ENCODE data around the gene GFI1B.
"Not testable (repeated sequence)": the region's sequence is repeated elsewhere in the genome, so short reads cannot be mapped to it uniquely, and the experiment has no call there.

GFI1B gene

DNA sequence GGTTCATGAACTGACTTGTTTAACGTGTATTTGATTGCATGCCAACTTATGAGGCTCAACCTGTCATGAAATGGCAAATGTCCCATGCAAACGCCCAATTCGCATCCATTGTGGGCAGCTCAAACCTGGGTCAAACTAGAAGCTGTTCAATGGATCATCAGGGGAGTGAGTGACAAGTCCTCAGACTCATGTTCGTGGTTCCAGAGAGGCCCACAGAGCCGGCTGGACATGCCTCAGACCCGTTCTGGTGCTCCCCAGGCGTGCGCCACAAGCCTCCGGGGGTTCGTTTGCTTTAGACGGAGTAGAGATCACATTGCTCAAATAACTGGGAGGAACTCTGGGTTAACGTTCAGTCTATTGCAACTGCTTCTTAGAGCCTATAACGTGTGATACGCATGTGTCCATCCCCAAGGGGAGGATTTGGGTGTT is 15.0 kb downstream of the GFI1B start:
- no peak for DNase-seq

DNA sequence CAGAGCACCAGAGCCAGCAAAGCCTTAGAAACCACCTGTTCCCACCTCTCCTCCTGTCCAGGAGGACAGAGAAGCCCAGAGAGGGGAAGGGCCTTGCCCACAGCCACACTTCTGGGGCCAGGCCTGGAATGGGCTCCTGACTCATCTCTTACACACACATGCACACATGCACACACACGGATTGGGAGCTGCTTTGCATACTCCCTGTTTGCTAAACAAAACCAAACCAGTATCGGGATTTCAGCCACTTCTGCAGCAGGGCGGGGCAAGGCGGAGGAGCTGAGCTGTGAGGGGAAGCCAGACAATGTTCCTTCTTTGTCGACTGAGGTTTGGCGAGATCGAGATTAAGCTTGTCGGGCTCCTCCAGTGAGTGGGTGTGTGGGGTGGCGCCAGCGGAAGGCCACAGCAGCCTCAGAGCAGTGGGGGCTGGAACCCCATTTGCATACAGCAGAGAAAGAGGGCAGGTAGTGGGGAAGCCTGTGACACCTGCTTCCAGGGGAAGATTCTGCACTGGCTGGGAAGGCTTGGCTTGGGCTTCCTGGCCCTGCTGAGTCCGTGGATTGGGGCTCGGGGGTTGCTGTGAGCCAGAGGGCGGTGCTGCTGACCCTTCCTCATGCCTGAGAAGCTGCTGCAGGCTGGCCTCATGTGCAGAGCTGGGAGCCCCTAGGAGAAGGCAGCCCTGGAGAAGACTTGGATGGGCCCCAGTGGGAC is 16.1 kb downstream of the GFI1B start:
- DNase-seq, result no peak

DNA sequence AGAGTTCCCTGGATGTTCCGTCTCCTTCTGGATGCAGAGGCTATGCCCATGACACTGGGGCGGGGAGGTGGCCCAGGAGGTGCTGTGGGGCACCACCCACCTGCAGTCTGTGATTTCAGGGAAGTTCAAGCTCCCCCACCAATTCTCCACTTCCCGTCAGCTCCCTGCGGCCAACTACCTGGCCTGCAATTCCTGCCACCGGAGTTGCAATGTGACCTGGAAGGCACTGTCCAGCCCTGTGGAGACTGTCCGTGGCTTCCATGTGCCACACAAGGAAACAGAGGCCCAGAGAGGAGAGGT is 16.6 kb downstream of the GFI1B start:
- DNase-seq, result no peak

DNA sequence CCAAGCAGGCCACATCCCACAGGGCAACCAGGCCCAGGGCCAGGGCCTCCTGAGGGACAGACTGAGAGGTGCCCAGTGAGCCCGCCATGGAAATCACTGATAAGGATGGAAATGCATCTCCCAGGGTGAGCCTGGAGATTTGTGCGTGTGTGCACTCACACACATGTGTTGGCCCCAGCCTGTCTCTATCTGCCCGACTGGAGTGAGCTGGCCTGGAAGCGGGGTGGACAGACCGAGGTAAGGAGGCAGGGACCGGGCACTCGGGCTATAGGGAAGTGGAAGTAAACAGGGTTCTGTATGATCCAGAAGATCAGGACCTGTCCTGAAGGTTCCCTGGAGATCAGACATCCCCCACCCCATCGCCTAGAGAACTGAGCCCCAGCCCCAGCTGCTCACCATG is 17.4 kb downstream of the GFI1B start:
- DNase-seq, result no peak

DNA sequence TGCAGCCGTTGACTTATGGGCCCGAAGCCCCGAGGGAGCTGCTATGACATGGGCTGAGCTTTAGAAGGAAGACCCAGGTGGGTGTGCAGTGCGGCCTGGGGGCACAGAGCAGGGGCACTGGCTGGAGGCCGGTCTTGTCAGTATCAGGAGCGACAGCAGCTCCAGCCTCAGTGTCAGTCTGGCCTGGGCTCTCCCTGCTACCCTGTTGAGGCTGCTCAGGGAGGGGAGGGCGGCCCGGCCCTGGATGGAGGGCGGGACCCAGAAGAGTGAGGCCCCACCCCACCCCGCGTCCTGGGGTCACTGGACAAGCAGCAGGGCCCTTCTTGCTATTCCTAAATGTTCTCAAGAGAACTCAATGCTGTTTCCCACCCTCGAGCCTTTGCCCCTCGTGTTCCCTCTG is 18.0 kb downstream of the GFI1B start:
- no peak for DNase-seq

DNA sequence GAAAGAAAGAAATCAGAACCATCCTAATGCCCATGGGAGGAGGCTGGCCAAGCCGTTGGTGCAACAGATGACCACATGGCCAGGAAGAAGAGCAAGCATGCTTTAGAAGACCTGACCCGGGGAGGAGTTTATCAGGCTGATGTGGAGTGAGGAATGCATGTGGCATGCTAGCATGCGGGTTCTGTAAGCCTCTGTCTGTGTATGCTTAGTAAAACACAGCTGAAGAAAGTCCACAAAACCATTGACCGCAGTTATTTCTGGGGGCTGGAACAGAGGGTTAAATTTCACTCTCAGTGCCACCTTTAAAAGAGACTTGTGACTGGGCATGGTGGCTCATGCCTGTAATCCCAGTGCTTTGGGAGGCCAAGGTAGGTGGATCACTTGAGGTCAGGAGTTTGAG is 19.1 kb downstream of the GFI1B start:
- no peak for DNase-seq

DNA sequence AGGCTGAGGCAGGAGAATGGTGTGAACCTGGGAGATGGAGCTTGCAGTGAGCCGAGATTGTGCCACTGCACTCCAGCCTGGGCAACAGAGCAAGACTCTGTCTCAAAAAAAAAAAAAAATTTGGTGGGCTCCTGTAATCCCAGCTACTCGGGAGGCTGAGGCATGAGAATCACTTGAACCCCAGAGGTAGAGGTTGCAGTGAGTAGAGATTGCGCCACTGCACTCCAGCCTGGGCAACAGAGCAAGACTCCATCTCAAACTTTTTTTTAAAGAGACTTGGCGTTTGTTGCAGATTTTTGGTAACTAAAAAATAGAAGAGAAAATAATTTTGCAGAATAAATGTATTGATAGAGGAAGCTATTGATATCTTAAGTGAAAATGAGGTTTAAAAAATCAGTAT is 19.7 kb downstream of the GFI1B start:
- DNase-seq, result not testable (repeated sequence)

DNA sequence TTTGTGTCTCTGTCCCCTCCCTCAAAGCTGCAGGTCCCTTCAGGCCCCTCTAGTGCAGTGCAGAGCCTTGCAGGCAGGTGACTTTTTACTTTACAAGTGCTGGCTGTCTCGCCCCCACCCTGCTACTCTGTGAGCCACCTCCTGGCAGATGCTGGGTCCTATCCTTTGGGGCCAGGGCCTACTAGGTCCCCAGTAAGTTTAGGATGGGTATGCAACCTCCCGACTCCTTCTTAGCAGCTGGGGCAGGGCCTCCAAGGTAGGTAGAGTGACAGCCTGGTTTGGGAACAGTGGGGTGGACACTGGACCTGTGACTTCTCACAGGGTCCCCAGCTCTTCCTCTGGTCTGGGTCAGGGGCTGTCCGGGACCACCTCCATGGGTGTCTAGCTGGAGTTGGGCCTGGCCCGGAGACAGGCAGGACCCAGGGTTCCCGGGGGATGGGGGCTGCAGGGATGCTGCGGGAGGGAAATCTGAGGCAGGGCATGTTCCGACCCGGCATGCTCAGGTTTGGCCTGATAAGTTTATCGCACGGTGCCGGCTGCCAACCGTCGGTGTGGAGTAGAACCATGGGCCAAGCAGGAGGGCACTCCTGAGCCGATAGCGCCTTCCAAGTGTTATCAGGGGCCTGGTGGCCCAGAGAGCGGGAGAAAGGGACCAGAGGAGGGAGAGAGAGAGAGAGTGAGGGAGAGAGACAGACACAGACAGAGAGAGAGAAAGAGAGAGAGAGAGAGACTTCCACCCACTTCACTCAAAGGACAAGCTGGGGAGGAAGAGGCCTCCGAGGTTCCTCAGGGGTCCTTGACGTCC is 20.5 kb downstream of the GFI1B start:
- no peak for DNase-seq

DNA sequence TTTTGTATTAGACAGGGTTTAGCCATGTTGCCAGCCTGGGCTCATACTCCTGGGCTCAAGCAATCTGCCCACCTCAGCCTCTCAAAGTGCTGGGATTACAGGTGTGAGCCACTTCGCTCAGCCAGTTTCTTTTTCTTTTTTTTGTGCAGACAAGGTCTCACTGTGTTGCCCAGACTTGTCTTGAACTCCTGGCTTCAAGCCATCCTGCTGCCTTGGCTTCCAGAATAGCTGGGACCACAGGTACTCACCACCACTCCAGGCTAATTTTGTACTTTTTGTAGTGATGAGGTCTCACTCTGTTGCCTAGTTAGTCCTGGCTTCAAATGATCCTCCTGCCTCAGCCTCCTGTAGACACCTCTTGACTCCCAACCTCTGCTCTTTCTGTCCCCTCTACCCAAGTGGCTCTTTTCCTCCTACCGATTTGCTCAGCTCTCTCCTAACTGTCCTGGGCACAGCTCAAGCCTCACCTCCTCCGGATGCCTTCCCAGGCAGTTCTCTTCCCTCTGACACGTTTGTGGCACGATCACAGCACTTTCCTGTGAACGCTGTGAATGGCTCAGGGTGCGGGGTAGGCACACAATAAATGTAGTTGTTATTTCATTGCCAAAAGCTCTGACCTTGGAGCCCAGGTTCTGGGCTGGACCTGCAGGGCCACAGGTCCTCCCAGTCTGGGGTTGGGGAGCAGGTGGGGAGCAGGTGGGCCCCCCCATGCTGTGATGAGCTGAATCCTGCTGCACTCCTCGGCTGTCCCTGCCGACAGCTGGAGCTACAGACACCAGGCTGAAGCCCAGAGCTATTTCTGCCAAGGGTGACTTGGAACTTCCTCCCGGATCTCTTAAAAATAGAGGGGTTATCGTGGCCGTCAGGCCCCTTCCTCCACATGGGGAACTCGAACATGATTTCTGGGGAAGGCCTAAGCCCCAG is 23.9 kb downstream of the GFI1B start:
- no peak for DNase-seq

DNA sequence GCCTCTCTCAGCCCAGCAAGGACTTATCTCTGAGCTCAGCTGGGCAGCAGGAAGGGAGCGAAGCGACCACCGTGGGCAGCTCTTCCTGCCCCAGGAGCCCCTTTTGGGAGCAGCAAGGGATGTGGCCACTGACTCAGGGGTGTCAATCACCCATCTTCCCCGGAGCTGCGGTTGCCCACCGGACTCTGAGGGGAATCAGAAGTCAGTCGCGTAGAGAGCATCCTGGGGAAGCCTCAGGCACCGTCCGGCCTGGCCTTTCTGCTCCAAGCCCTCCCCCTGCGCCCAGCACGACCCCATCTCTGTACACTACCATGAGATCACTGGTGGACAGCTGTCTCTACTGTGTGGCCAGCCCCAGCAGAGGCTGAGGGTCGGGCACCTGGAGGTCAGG is 24.6 kb downstream of the GFI1B start:
- DNase-seq, result no peak

DNA sequence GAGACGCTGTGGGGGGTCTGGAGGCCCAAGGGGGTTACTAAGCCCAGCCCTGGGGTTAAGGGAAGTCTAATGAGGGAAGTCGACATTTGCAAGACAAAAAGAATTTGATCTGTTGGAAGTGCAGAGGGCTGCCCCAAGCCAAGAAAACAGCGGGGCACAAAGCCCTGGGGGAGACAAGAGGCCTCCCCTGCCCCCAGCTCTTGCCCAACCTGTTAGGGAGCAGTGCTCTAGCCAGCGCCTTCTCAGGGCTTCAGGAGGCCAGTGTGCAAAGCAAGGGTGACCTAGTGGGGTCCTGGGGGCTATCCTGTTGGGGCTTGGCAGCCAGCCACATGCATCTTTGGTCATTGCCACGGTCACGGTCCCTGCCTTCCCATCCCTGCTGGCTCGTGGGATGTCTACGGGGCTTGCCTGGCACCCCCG is 25.2 kb downstream of the GFI1B start:
- no peak for DNase-seq

DNA sequence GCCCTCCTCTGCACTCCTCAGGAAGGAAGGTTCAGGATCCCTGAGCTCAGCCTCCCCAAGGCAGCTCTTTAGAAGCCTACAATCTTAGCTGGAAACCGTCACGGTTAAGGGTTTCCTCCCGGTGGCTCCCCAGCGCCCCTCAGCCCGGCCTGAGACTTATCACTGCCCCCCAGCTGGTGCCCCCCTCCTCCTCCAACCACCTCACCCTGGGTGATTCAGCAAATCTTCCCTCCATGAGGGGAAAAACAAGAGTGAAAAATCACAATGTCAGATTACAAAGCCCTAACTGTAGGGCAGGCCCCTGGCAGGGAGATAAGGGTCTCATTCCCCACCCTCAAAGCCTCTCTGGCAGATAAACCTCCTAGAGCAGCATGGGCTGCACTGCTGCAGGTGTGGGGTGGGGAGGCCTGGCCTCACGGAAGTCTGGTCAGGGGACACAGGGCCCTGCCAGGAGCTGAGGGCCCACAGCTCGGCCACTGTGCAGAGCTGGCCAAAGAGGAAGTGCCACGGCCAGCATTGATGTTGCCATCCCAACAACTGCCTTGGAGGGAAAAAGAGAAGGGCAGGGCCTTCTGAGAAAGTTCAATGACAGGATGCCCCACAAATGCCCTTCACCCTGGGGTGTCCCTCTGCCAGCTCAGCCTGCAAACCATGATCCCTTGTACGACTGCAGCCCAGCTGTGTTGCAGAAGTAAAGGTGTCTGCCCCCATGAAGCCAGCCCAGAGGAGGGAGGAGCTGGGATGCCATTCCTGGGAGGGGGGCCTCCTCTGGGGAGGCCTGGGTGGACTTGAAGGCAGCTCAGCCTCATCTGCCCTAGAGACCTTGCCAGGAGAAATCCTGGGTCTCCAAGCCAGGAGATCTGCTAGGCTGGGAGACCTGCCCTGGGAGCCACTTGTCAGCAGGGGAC is 25.9 kb downstream of the GFI1B start:
- no peak for DNase-seq

DNA sequence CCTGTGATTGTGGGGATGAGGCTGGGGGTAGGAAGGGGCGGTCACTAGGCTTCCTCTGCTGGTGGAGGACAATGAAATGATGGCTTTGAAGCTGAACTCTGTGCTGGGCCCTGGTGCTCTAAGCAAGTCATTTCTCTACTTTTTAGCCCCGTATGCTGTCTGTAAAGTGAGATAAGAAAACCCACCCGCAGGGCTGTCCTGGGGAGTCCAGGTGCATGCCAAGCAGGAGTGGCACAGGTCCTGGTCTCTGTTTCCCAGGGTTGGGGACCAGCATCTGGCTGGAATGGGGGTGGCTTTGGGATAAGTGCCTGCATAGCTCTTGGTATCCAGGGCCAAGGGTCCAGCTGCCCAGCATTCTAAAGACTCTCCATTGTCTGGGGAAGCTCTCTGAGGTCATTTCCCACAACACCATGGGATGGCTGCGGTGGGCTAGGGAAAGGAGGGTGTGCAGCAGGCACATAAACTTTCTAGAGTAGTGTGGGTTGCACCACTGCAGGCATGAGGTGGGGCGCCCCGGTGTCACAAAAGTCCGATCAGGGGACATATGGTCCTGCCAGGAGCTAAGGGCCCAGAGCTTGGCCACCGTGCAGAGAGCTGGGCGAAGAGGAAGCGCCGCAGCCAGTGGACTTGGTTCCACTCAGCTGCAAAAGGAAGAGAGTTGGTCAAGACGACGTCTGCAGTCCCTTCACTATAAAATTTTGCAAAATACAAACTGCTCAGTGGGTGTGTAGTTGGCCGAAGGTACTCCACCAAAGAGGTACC is 26.7 kb downstream of the GFI1B start:
- no peak for DNase-seq

DNA sequence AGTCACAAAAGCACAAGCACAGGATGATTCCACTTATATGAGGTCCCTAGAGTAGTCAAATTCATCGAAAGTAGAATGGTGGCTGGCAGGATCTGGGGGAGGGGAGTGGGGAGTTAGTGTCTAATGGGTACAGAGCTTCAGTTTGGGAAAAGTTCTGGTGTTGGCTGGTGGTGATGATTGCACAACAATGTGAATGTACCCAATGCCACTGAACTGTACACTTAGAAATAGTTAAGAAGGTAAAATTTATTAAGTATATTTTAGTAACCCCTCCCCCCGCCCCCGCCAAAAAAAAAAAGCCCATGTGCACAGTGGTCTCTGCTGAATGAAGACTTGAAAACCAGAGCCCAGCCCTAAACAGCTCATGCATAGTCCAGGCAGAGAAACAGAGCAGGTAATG is 27.5 kb downstream of the GFI1B start:
- no peak for DNase-seq

DNA sequence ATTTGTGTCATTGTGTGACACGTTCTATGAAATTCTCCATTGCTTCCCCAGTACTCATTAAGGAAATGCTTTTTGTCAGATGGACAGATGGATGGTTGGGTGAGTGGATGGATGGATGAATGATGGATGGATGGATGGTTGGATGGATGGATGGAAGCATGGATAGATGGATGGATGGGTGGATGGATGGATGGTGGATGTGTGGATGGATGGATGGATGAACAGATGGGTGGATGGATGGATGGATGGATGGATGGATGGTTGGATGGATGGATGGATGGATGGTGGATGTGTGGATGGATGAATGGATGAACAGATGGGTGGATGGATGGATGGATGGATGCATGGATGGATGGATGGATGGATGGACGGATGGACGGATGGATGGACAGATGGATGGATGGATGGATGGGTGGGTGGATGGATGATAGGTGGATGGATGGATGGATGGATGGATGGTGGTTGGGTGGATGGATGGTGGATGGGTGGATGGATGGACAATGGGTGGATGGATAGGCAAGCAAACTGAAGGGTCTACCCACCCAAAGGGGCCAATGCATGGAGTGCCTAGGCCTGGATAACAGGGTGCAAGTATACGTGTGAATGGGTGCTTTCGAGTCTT is 28.3 kb downstream of the GFI1B start:
- no peak for DNase-seq

DNA sequence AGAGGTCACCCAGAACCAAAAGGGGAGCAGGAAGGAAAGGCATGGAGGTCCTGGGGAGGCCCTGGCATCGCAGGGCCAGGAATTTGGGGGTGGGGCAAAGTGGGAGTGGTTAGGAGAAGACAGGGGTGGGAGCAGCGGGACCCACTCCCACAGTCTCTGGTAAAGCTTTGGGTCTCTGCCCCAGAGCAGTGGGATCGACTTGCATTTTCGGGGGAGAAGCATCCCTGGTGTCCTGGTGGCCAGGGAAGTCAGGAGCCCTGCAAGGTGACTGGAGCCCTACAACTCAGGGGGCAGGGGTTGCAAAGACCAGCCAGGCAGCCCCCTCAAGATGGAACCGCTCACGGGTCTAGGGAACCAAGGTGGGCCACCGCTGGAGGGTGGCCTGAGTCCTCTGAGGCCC is 29.9 kb downstream of the GFI1B start:
- no peak for DNase-seq

DNA sequence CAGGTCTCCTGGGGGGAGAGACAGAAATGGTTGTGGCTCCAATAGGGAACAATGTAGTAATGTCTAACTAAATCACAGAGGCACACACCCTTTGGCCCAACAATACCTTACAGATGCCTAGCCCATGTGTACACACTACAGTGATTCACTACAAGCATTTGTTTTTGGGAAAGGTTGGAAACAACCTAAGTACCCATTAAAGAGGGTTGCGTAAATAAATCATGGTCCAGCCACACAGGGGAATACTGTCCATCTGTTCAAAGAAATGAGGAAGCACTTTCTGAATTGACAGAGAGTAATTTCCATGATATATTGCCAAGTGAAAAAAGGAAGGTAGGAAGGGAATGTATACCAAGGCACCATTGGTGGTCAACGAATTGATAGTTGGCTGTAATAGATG is 30.3 kb downstream of the GFI1B start:
- DNase-seq, result no peak

DNA sequence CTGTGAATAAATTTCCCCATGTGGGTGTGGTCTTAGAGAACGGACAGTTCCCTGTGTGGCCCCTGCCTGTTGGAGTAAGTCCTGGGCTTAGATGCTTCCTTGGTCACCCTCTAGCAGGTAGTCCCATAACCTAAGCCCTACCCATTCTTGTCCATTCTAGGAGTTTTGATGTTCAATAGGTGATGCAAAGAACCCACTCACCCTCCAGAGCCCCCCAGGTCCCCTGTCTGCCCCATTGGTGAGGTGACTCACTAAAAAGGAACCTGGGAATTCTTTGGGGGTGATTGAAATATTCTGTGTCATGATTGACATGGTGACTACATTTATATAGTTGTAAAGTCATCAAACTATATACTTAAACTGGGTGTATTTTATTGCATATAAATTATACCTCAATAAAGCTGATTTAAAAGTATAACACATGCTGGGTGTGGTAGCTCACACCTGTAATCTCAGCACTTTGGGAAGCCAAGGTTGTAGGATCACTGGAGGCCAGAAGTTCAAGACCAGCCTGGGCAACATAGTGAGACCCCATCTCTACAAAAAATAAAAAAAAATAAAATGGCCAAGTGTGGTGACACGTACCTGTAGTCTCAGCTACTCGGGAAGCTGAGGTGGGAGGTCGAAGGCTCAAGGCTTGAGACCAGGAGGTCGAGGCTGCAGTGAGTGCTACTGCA is 31.6 kb downstream of the GFI1B start:
- DNase-seq, result no peak

DNA sequence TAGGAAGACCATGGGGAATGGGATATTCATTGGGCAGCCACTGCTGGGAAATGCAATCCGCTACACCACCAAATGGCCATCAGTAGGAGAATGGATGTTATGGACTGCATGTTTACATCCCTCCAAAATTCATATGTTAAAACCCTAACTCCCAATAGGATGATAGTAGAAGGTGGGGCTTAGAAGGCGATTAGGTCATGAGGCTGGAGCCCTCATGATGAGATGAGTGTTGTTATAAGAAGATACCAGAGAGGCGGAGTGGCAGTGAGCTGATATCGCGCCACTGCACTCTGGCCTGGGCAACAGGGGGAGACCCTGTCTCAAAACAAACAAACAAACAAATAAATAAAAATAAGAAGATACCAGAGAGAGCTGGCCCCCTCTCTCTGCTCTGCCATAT is 36.2 kb downstream of the GFI1B start:
- no peak for DNase-seq

DNA sequence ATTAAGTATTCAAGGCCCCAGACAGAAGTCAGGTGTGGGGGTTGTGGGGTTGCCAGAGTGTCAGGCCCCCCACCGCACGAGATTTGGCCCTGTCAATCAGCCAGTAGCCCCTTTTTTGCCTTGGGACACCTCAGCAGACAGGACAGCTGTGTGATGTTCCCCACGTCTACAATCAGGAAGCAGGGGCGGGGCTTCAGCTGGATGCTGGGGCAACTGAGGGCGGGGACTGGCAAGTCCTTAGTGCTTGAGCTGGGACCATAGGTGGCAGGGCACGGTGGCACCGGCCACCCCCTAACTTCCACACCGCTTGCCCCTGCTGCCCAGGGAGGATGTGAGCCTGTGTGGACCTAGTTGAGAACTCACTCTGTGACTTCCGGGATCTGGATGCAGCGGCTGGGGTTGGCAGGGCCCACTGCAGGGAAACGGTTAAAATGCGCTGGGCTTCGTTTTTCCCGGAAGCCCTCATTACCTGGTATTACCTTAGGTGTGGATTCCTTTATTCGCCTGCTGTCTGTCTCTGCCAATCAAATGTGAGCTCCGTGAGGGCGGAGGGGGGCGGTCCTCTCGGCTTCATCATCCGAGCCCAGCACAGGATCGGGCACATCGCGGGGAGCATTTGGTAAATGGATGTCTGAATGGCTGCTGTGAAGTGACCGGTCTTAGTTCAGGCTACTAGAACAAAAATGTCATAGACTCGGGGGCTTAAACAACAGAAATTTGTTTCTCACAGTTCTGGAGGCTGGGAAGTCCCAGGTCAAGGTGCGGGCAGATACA is 44.8 kb downstream of the GFI1B start:
- no peak for DNase-seq
